Fibroblast of skin of right quadriceps (primary cell): Measurements from ENCODE around the gene MAP7D2.
"Not testable (repeated sequence)": the region's sequence is repeated elsewhere in the genome, so short reads cannot be mapped to it uniquely, and the experiment has no call there.

Experiments used
- DNase-seq: peaks from one replicate; pipeline ENCODE4 v3.0.0-alpha.2; 2013

Gene MAP7D2

GRCh38 chrX:20116577-20117240 lies at the start of gene MAP7D2:
Gene MAP7D2 (minus strand): TSS chrX:20116907. CDS start chrX:20116879, 28 bp downstream.
- DNase-seq = peak; percentile 1

- DNase-seq = not testable (repeated sequence)
Measured at GRCh38 chrX:20162516-20162915, 45.8 kb upstream of the MAP7D2 start.

- DNase-seq = no peak
Measured at GRCh38 chrX:20159797-20160385, 43.2 kb upstream of the MAP7D2 start.

- DNase-seq = no peak
Measured at GRCh38 chrX:20151689-20152088, 35.0 kb upstream of the MAP7D2 start.

GRCh38 chrX:20149326-20149725 lies 32.6 kb upstream of the MAP7D2 start:
- DNase-seq = no peak

- DNase-seq = no peak
Measured at GRCh38 chrX:20147561-20147960, 30.9 kb upstream of the MAP7D2 start.

- peak; percentile 56 for DNase-seq
Measured at GRCh38 chrX:20144491-20144890, 27.8 kb upstream of the MAP7D2 start.

- no peak for DNase-seq
Measured at GRCh38 chrX:20143561-20143960, 26.9 kb upstream of the MAP7D2 start.

GRCh38 chrX:20143111-20143510 lies 26.4 kb upstream of the MAP7D2 start:
- no peak for DNase-seq

GRCh38 chrX:20141281-20142220 lies 24.8 kb upstream of the MAP7D2 start, which contains the start of gene EIF1AX:
Gene EIF1AX (minus strand): TSS chrX:20141838. CDS start chrX:20141640, 198 bp downstream.
- peak; percentile 97 for DNase-seq

- no peak for DNase-seq
Measured at GRCh38 chrX:20140420-20140819, 23.7 kb upstream of the MAP7D2 start.

GRCh38 chrX:20139966-20140365 lies 23.3 kb upstream of the MAP7D2 start:
- peak; percentile 61 for DNase-seq

GRCh38 chrX:20135944-20136343 lies 19.2 kb upstream of the MAP7D2 start:
- DNase-seq = no peak

- no peak for DNase-seq
Measured at GRCh38 chrX:20132666-20133065, 16.0 kb upstream of the MAP7D2 start.

- no peak for DNase-seq
Measured at GRCh38 chrX:20130357-20130756, 13.7 kb upstream of the MAP7D2 start.

GRCh38 chrX:20129547-20129946 lies 12.8 kb upstream of the MAP7D2 start:
- DNase-seq = no peak

- no peak for DNase-seq
Measured at GRCh38 chrX:20128670-20129069, 12.0 kb upstream of the MAP7D2 start.

GRCh38 chrX:20127440-20127839 lies 10.7 kb upstream of the MAP7D2 start:
- not testable (repeated sequence) for DNase-seq

- not testable (repeated sequence) for DNase-seq
Measured at GRCh38 chrX:20126833-20127232, 10.1 kb upstream of the MAP7D2 start.

GRCh38 chrX:20124964-20125363 lies 8.3 kb upstream of the MAP7D2 start:
- no peak for DNase-seq

- no peak for DNase-seq
Measured at GRCh38 chrX:20118065-20118824, 1.5 kb upstream of the MAP7D2 start.

GRCh38 chrX:20116087-20116576 lies 575 bp downstream of the MAP7D2 start:
- DNase-seq = no peak
